ENCODE data around the gene NPIPB9. TPM values are rescaled to one million over a fixed set of nuclear protein-coding genes. Genes with fewer than 3 reads are reported as not detected.
"Not testable (repeated sequence)": the region's sequence is repeated elsewhere in the genome, so short reads cannot be mapped to it uniquely, and the experiment has no call there.

Gene NPIPB9
- total RNA-seq = 1 to 10 TPM; 1.2 to 2.8 TPM
- not detected for polyA plus RNA-seq

GRCh38 chr16:28751487-28751886 lies at the start of gene NPIPB9:
TSS of gene NPIPB9 (plus strand) at chr16:28751787.
- H3K4me1 Mint-ChIP-seq; H3K36me3 ChIP-seq (ENCODE audit: insufficient read depth, low read length); H3K4me3 ChIP-seq (ENCODE audit: low read length); DNase-seq; H3K27ac ChIP-seq (ENCODE audit: low read depth, low read length); H3K4me1 ChIP-seq (ENCODE audit: insufficient read depth, low read length); CTCF ChIA-PET; H3K27ac Mint-ChIP-seq; POLR2A ChIA-PET; H3K4me3 Mint-ChIP-seq; H3K27me3 Mint-ChIP-seq; H3K9me3 Mint-ChIP-seq; H3K9me3 ChIP-seq (ENCODE audit: low read length); H3K27me3 ChIP-seq (ENCODE audit: insufficient read depth, low read length, poor library complexity, severe bottlenecking); H3K36me3 Mint-ChIP-seq: not testable (repeated sequence)

DNA sequence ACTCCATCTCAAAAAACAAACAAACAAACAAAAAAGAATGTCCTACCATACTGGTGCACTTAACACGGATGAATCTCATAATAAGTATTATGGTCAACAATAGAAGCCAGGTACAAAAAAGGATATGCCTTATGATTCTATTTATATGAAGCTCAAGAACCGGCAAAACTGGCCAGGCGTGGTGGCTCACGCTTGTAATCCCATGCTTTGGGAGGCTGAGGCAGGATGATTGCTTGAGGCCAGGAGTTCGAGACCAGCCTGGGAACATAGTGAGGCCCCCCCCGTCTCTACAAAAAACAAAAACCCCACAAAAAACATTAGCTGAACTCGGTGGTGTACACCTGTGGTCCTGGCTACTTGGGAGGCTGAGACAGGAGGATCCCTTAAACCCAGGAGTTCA lies 47.3 kb upstream of the NPIPB9 start:
- H3K36me3 ChIP-seq (ENCODE audit: insufficient read depth, low read length); H3K27me3 Mint-ChIP-seq; H3K27me3 ChIP-seq (ENCODE audit: insufficient read depth, low read length, poor library complexity, severe bottlenecking); H3K4me1 ChIP-seq (ENCODE audit: insufficient read depth, low read length); POLR2A ChIA-PET; H3K36me3 Mint-ChIP-seq; H3K4me1 Mint-ChIP-seq; H3K4me3 ChIP-seq (ENCODE audit: low read length); H3K4me3 Mint-ChIP-seq; CTCF ChIA-PET; H3K27ac ChIP-seq (ENCODE audit: low read depth, low read length); H3K9me3 Mint-ChIP-seq; H3K9me3 ChIP-seq (ENCODE audit: low read length); H3K27ac Mint-ChIP-seq: not testable (repeated sequence)
- DNase-seq = peak in 1 of 5 donors; percentile 1

DNA sequence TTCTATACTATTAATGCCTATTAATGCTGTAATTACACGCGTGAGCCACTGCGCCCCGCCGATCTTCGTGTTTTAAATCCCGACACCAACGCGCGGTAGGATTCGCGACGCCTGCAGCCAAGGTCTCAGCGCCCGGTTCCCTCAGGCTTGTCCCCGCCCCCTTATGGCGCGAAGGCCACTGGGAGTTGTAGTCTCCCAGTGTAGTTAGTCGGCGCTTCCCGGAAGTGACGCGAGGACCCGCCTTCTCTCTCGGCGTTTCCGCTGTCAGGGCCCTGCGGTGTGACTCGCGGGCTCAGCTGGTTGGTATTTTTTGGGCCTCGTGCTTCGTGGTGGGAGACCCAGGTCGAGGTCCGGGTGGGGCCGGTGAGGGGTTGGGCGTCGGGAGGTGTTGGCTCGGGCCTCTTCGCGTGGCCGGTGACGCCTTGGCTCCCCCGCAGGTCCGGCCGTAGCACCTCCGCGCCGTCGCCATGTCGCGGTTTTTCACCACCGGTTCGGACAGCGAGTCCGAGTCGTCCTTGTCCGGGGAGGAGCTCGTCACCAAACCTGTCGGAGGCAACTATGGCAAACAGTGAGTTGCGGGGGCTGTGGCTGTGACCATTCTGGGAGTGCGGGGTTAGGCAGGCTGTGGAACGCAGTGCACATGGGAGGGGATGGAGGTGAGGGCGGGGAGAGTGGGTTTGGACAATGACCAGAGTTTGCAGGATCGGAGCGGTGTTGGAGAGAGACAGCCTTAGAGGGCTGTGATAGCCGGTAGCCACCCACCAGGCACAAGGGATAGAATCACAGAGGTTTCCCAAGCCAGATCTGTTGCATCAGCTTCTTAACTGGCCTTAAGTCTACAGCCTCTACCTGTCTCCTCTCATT lies 40.1 kb upstream of the NPIPB9 start, which contains the start of gene EIF3C:
TSS of gene EIF3C (plus strand) at position 245 of the 864 bp plus-strand sequence. CDS start at position 468, 223 bp downstream.
- POLR2A ChIA-PET; H3K4me1 ChIP-seq (ENCODE audit: insufficient read depth, low read length); CTCF ChIA-PET; H3K27me3 ChIP-seq (ENCODE audit: insufficient read depth, low read length, poor library complexity, severe bottlenecking); H3K36me3 ChIP-seq (ENCODE audit: insufficient read depth, low read length); H3K27ac ChIP-seq (ENCODE audit: low read depth, low read length); H3K36me3 Mint-ChIP-seq; H3K4me3 ChIP-seq (ENCODE audit: low read length); H3K9me3 ChIP-seq (ENCODE audit: low read length); H3K4me1 Mint-ChIP-seq; DNase-seq; H3K9me3 Mint-ChIP-seq; H3K27me3 Mint-ChIP-seq: not testable (repeated sequence)
- peak within 1 kb of the TSS in 2 of 8 donors; percentile 57 to 87 for H3K27ac Mint-ChIP-seq
- peak within 1 kb of the TSS in 4 of 7 donors; percentile 50 to 79 (median 72) for H3K4me3 Mint-ChIP-seq

GRCh38 chr16:28722852-28723650 lies 28.5 kb upstream of the NPIPB9 start:
- CTCF ChIA-PET; H3K4me1 Mint-ChIP-seq; H3K27ac ChIP-seq (ENCODE audit: low read depth, low read length); H3K4me1 ChIP-seq (ENCODE audit: insufficient read depth, low read length); H3K4me3 Mint-ChIP-seq; POLR2A ChIA-PET; H3K9me3 Mint-ChIP-seq; H3K36me3 Mint-ChIP-seq; H3K27me3 Mint-ChIP-seq; H3K36me3 ChIP-seq (ENCODE audit: insufficient read depth, low read length); H3K27me3 ChIP-seq (ENCODE audit: insufficient read depth, low read length, poor library complexity, severe bottlenecking); H3K4me3 ChIP-seq (ENCODE audit: low read length); H3K9me3 ChIP-seq (ENCODE audit: low read length): not testable (repeated sequence)
- peak in 1 of 5 donors; percentile 6 for DNase-seq
- peak overlapping the region in 1 of 8 donors; percentile 73 for H3K27ac Mint-ChIP-seq

GRCh38 chr16:28731253-28731652 lies 20.3 kb upstream of the NPIPB9 start:
- H3K27me3 Mint-ChIP-seq; H3K27ac ChIP-seq (ENCODE audit: low read depth, low read length); H3K36me3 Mint-ChIP-seq; H3K9me3 Mint-ChIP-seq; H3K27me3 ChIP-seq (ENCODE audit: insufficient read depth, low read length, poor library complexity, severe bottlenecking); H3K4me1 Mint-ChIP-seq; H3K4me3 Mint-ChIP-seq; DNase-seq; CTCF ChIA-PET; H3K9me3 ChIP-seq (ENCODE audit: low read length); H3K27ac Mint-ChIP-seq; H3K4me3 ChIP-seq (ENCODE audit: low read length); H3K36me3 ChIP-seq (ENCODE audit: insufficient read depth, low read length); POLR2A ChIA-PET; H3K4me1 ChIP-seq (ENCODE audit: insufficient read depth, low read length): not testable (repeated sequence)

- H3K36me3 Mint-ChIP-seq; H3K27me3 Mint-ChIP-seq; DNase-seq; H3K4me1 Mint-ChIP-seq; H3K27ac ChIP-seq (ENCODE audit: low read depth, low read length); H3K36me3 ChIP-seq (ENCODE audit: insufficient read depth, low read length); H3K4me3 Mint-ChIP-seq; H3K9me3 ChIP-seq (ENCODE audit: low read length); H3K4me1 ChIP-seq (ENCODE audit: insufficient read depth, low read length); H3K27me3 ChIP-seq (ENCODE audit: insufficient read depth, low read length, poor library complexity, severe bottlenecking); POLR2A ChIA-PET; CTCF ChIA-PET; H3K27ac Mint-ChIP-seq; H3K9me3 Mint-ChIP-seq; H3K4me3 ChIP-seq (ENCODE audit: low read length): not testable (repeated sequence)
Observed at GRCh38 chr16:28732455-28733124, 19.0 kb upstream of the NPIPB9 start.

- DNase-seq; H3K9me3 ChIP-seq (ENCODE audit: low read length); H3K4me1 ChIP-seq (ENCODE audit: insufficient read depth, low read length); H3K9me3 Mint-ChIP-seq; H3K4me3 ChIP-seq (ENCODE audit: low read length); H3K27me3 Mint-ChIP-seq; POLR2A ChIA-PET; H3K4me3 Mint-ChIP-seq; H3K27ac Mint-ChIP-seq; H3K27me3 ChIP-seq (ENCODE audit: insufficient read depth, low read length, poor library complexity, severe bottlenecking); H3K27ac ChIP-seq (ENCODE audit: low read depth, low read length); CTCF ChIA-PET; H3K36me3 Mint-ChIP-seq; H3K36me3 ChIP-seq (ENCODE audit: insufficient read depth, low read length); H3K4me1 Mint-ChIP-seq: not testable (repeated sequence)
Observed at GRCh38 chr16:28739787-28740186, 11.8 kb upstream of the NPIPB9 start.

DNA sequence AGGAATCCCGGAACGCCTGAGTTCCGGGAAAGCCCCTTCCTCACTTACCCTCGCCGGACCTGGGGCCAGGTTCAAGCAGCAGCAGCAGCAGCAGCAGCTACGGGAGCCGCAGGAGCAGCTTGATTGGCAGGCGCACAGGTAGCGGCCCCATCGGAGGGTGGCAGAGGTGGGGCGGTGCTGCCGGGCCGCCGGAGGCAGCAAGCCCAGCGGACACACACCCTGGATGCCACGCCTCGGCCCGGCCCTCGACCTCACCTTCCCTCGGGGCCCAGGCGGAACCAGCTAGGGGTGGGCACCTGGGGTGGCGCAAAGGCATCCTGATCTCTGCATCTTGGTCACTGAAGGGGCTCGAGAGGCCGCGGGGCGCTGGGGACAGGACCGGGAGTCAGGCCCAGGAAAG lies 11.0 kb upstream of the NPIPB9 start:
- H3K27me3 ChIP-seq (ENCODE audit: insufficient read depth, low read length, poor library complexity, severe bottlenecking); POLR2A ChIA-PET; H3K4me3 ChIP-seq (ENCODE audit: low read length); H3K4me3 Mint-ChIP-seq; H3K27ac ChIP-seq (ENCODE audit: low read depth, low read length); H3K36me3 Mint-ChIP-seq; H3K4me1 ChIP-seq (ENCODE audit: insufficient read depth, low read length); H3K36me3 ChIP-seq (ENCODE audit: insufficient read depth, low read length); H3K27ac Mint-ChIP-seq; CTCF ChIA-PET; H3K9me3 Mint-ChIP-seq; H3K4me1 Mint-ChIP-seq; H3K27me3 Mint-ChIP-seq; H3K9me3 ChIP-seq (ENCODE audit: low read length): not testable (repeated sequence)
- peak in 1 of 5 donors; percentile 21 for DNase-seq
